G401.6 (cell line): ENCODE data around the gene GIMAP1.
"Not testable (repeated sequence)": the region's sequence is repeated elsewhere in the genome, so short reads cannot be mapped to it uniquely, and the experiment has no call there.

ENCODE experiments used
- FAIRE-seq: peaks from 2 replicates; lab custom pipeline; 2012; peaks lifted over from hg19 to GRCh38; lab: Jason Lieb, UNC

The GIMAP1 gene

GRCh38 chr7:150716368-150716767 lies at the start of gene GIMAP1:
Gene GIMAP1 (plus strand): TSS chr7:150716613. CDS start chr7:150719048, 2,435 bp downstream.
- FAIRE-seq: no peak

GRCh38 chr7:150668472-150668911 lies 47.9 kb upstream of the GIMAP1 start:
- FAIRE-seq: no peak

DNA sequence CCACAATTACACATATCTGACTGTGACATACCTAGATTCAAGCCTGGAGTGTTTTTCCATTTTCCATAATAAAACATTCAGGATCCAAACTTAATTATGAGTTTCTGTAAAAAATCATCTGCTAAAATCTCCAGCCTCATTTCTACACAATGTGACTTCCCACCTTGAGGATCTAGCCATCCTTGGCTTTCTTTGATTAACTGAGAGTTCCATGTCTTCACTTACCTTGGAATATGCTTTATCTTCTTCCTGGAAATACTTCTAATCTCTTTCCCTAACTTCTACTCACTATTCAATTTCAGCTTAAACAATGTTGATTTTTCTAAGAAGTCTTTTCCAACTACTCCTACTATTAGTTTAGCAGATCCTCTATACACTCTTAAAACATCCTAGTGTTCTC lies 47.4 kb upstream of the GIMAP1 start:
- FAIRE-seq: no peak

GRCh38 chr7:150671798-150672585 lies 44.4 kb upstream of the GIMAP1 start:
- not testable (repeated sequence) for FAIRE-seq

- no peak for FAIRE-seq
Observed at GRCh38 chr7:150675714-150676113, 40.7 kb upstream of the GIMAP1 start.

GRCh38 chr7:150676276-150676675 lies 40.1 kb upstream of the GIMAP1 start:
- FAIRE-seq: not testable (repeated sequence)

GRCh38 chr7:150676854-150677253 lies 39.6 kb upstream of the GIMAP1 start:
- not testable (repeated sequence) for FAIRE-seq

GRCh38 chr7:150678601-150679000 lies 37.8 kb upstream of the GIMAP1 start:
- not testable (repeated sequence) for FAIRE-seq

GRCh38 chr7:150680364-150680763 lies 36.0 kb upstream of the GIMAP1 start:
- not testable (repeated sequence) for FAIRE-seq

DNA sequence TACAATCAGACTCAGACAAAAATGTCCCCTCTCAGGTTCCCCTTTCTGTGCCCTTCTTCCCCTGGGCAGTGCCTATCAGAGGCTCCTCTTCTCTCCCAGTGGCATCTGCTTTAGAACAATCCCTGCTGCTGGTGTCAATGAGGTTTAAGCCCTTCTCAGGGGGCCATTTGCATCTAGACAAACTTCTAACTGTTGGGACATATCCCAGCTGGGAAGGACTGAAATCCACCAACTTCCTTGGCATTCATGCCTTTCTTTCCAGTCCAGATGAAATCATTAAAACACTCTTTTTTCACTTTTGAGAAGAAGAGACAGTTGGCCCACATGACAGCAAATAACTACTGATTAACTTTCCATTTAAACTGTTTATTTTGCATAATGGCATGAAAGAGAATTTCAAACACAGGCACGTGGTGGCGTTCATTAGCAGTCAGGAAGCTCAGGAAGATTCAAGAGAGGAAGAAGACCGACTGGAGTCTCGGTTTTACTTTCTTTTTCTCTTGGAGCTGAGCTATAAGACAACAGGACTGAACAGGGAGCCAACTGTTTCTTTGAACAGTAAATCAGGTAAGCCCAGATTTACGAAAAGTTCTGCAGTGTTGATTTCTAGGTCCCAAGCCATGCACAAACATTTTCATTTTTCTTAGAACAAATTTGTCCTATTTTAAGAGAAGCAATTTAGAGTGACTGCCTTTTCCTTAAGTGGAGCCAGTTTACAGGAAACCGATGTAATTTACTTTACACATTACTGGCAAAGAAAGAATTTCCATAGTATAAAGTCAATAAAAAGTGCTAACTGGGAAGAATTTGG lies 31.0 kb upstream of the GIMAP1 start, which contains the start of gene GIMAP2:
Gene GIMAP2 (plus strand): TSS at position 488 of the 811 bp plus-strand sequence. CDS start 1,354 bp downstream, outside the sequence.
- FAIRE-seq: no peak

- no peak for FAIRE-seq
Observed at GRCh38 chr7:150686030-150686631, 30.3 kb upstream of the GIMAP1 start.

GRCh38 chr7:150688630-150689029 lies 27.8 kb upstream of the GIMAP1 start:
- no peak for FAIRE-seq

- FAIRE-seq: no peak
Observed at GRCh38 chr7:150695654-150696053, 20.8 kb upstream of the GIMAP1 start.

DNA sequence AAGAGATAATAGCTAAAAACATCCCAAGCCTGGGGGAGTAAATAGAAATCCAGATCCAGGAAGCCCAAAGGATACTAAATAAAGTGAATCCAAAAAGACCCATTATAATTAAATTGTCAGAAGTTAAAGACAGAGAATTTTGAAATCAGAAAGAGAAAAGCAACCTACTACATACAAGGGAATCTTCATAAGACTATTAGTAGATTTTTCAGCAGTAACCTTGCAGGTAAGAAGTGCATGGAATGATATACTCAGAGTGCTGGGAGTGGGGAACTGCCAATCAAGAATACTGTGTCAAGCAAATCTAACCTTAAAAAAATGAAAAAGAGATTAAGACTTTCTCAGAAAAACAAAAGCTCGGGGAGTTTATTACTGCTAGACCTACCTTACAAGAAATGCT lies 13.2 kb upstream of the GIMAP1 start:
- FAIRE-seq: no peak

DNA sequence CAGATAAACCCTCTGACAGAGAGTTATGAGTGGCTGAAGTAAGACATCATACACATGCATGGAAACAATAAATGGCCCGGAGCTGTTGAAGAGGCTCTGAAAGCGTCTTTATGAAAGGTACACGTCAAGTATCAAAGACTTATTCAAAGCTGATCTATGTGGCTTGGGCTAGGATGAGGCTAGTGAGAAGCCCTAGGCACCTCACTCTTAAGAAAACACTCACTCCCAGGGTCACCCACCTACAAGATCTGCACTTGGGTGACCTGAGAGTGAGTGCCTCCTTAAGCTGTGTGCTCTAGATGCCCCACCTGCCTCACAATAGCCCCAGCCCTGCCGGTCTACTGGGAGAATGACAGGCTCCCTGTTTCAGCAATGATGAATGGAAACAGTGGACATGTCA lies 1.1 kb upstream of the GIMAP1 start:
- no peak for FAIRE-seq

DNA sequence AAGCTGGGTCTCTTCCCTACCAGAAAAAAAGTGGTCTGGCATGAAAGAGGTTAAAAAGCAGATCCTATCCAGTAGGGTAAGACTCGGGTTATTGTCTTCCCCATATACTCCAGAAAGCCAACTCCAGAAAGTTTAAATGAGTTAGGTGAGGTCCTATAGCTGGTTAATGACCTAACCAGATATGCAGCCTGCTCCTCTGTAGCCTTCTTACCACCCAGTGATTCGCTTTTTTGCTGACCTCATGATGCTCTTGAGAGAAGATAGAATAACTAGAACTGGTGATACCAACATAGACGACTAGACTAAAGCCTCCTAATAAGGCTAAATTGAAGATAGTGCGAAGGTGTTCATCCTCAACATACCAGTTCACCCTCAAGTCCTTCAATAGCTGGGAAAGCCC lies 675 bp upstream of the GIMAP1 start:
- no peak for FAIRE-seq

- FAIRE-seq: no peak
Observed at GRCh38 chr7:150716939-150717338, 526 bp downstream of the GIMAP1 start.

GRCh38 chr7:150717814-150718420 lies 1.5 kb downstream of the GIMAP1 start:
- FAIRE-seq: no peak

GRCh38 chr7:150719436-150719835 lies 3.0 kb downstream of the GIMAP1 start:
- FAIRE-seq: no peak

GRCh38 chr7:150719960-150720891 lies 3.8 kb downstream of the GIMAP1 start:
- FAIRE-seq: no peak

- no peak for FAIRE-seq
Observed at GRCh38 chr7:150721970-150722373, 5.6 kb downstream of the GIMAP1 start.
